Psoas muscle (tissue), 8 donors: Measurements from ENCODE around the gene CST2. TPM values are rescaled to one million over a fixed set of nuclear protein-coding genes. Genes with fewer than 3 reads are reported as not detected.

ENCODE experiments used
- ATAC-seq, 4 donors: fragments of 200-7000 bp; cut with Tn5 transposase; one replicate each; pipeline ENCODE4 v1.9.1; 2020; ENCODE audit warnings: moderate library complexity in 3 of 4, mild to moderate bottlenecking in 2 of 4
- DNase-seq, 2 donors: peaks; one replicate each; pipeline ENCODE4 v3.0.0-alpha.2; 2020
- H3K27ac ChIP-seq: fragments of 200-600 bp; one replicate; pipeline ENCODE4 v1.8.0; 2022
- H3K27me3 ChIP-seq, 3 donors: fragments of 200-600 bp in 1 of 3; one replicate each; pipeline versions ENCODE4 v1.6.1 to v1.8.0; 2013 to 2022; ENCODE audit warnings: low read length in 2 of 3, mild to moderate bottlenecking in 2 of 3, moderate library complexity in 1 of 3; ENCODE audit not compliant: insufficient read depth in 3 of 3
- H3K36me3 ChIP-seq, 2 donors: fragments of 200-600 bp in 1 of 2; one replicate each; pipeline versions ENCODE4 v1.6.1 to v1.8.0; 2013 to 2022; ENCODE audit warnings: low read depth in 1 of 2, mild to moderate bottlenecking in 1 of 2, moderate library complexity in 1 of 2; ENCODE audit not compliant: insufficient read depth in 1 of 2
- H3K4me1 ChIP-seq: fragments of 200-600 bp; one replicate; pipeline ENCODE4 v1.8.0; 2022
- H3K4me3 ChIP-seq: fragments of 200-600 bp; one replicate; pipeline ENCODE4 v1.8.0; 2022; ENCODE audit warnings: mild to moderate bottlenecking
- H3K9me3 ChIP-seq: fragments of 200-600 bp; one replicate; pipeline ENCODE4 v1.8.0; 2022
- CTCF ChIP-seq: fragments of 200-600 bp; IDR thresholded peaks from one replicate; pipeline ENCODE4 v1.8.0; 2022; ENCODE audit warnings: antibody characterized with exemption
- WGBS, 3 donors: extraction: QIAGEN DNeasy Blood & Tissue Kit; methylation state at CpG; one replicate each; pipeline versions ENCODE4 v1.1.6 to v1.1.7; 2013; 5-methylcytosine and 5-hydroxymethylcytosine counted together
- intact Hi-C, 2 donors: fragments of 100-400 bp; cut with DNase I; formaldehyde crosslinking; loops; one replicate each; pipeline versions ENCODE4 v1.11.0 to v1.14.2; 2022
- polyA plus RNA-seq, 3 donors: library from polyadenylated mRNA; stranded (reverse); fragments of 200-250 nt; gene quantifications; one replicate each; pipeline ENCODE4 v1.2.3, GENCODE V29; 2013
- total RNA-seq, 4 donors: library from RNA; stranded (reverse); fragmentation: NEBNext Ultra II Directional in 2 of 4; extraction: Animal tissue kit (Norgen Biotek cat#: 25700) in 2 of 4; gene quantifications; one replicate each; pipeline versions ENCODE4 v1.2.1 to v1.2.4, GENCODE V29; 2021 to 2023
- donor health status: healthy with polysubstance abuse.
- donor health status: DM: no; HTN: no; CAD: no; lungs with moderate emphysema.
- donor health status: Bipolar disorder and iron deficiency.
- donor health status: healthy.
- donor health status: DM: yes; HTN: yes; CAD: no.
- donor health status: DM: no; HTN: no; CAD: no.
- donor health status: DM: no; HTN: no; CAD: no.
- donor health status: DM: yes; HTN: yes; CAD: no.

The CST2 gene
- total and polyA plus RNA-seq, 7 donors, result not detected

- no peak for TF ChIP-seq CTCF
- intact Hi-C loops, result no loop called here
- Histone ChIP-seq H3K27me3 (no peaks in the 10 kb centered on the region), H3K36me3 (no peaks in the 10 kb centered on the region), H3K4me1 (no peaks in the 10 kb centered on the region), H3K9me3 (peaks cover 4% of the 10 kb centered on the region), H3K4me3 (no peak overlapping the region), H3K27ac (no peak overlapping the region)
- DNase-seq, result no peak
- ATAC-seq, result no peak
- WGBS, 3 donors, result 42 to 56% (median 53%) methylated on average over 7 to 9 of the region's 9 CpGs
These were observed 31.6 kb upstream of the CST2 start for GRCh38 chr20:23857962-23858595.

- Histone ChIP-seq H3K9me3 (no peaks in the 10 kb centered on the region), H3K27me3 (no peaks in the 10 kb centered on the region), H3K36me3 (no peaks in the 10 kb centered on the region), H3K4me1 (no peaks in the 10 kb centered on the region), H3K27ac (no peak overlapping the region), H3K4me3 (no peak overlapping the region)
- 74 to 78% (median 75%) methylated on average over 5 of the region's 5 CpGs for WGBS, 3 donors
- DNase-seq, result no peak
- intact Hi-C loops, result no loop called here
- no peak for ATAC-seq
- TF ChIP-seq CTCF, result no peak
These were observed 30.2 kb upstream of the CST2 start for GRCh38 chr20:23856736-23857135.

GRCh38 chr20:23856226-23856625 is 29.7 kb upstream of the CST2 start:
- no peaks in the 10 kb centered on the region for H3K4me1 ChIP-seq
- no peak for DNase-seq
- H3K27me3 ChIP-seq, result no peaks in the 10 kb centered on the region
- no peaks in the 10 kb centered on the region for H3K9me3 ChIP-seq
- TF ChIP-seq CTCF, result no peak
- H3K36me3 ChIP-seq, result no peaks in the 10 kb centered on the region
- intact Hi-C loops, result no loop called here
- no peak overlapping the region for H3K4me3 ChIP-seq
- WGBS, 3 donors, result 84 to 88% (median 86%) methylated on average over 5 of the region's 5 CpGs
- no peak for ATAC-seq
- H3K27ac ChIP-seq, result no peak overlapping the region

GRCh38 chr20:23841693-23842092 is 15.2 kb upstream of the CST2 start:
- 45 to 60% (median 47%) methylated on average over 2 of the region's 2 CpGs for WGBS, 3 donors

More at GRCh38 chr20:23841693-23842092, 15.2 kb upstream of the CST2 start:
- no peak for TF ChIP-seq CTCF
- Histone ChIP-seq H3K4me3 (no peak overlapping the region), H3K9me3 (no peaks in the 10 kb centered on the region), H3K27me3 (no peaks in the 10 kb centered on the region), H3K36me3 (no peaks in the 10 kb centered on the region), H3K27ac (no peak overlapping the region), H3K4me1 (no peaks in the 10 kb centered on the region)
- DNase-seq (no peak), ATAC-seq (no peak)
- intact Hi-C loops, result no loop called here
